ENCODE data around the gene SLFN5.
"Not testable (repeated sequence)": the region's sequence is repeated elsewhere in the genome, so short reads cannot be mapped to it uniquely, and the experiment has no call there.

Gene SLFN5

DNA sequence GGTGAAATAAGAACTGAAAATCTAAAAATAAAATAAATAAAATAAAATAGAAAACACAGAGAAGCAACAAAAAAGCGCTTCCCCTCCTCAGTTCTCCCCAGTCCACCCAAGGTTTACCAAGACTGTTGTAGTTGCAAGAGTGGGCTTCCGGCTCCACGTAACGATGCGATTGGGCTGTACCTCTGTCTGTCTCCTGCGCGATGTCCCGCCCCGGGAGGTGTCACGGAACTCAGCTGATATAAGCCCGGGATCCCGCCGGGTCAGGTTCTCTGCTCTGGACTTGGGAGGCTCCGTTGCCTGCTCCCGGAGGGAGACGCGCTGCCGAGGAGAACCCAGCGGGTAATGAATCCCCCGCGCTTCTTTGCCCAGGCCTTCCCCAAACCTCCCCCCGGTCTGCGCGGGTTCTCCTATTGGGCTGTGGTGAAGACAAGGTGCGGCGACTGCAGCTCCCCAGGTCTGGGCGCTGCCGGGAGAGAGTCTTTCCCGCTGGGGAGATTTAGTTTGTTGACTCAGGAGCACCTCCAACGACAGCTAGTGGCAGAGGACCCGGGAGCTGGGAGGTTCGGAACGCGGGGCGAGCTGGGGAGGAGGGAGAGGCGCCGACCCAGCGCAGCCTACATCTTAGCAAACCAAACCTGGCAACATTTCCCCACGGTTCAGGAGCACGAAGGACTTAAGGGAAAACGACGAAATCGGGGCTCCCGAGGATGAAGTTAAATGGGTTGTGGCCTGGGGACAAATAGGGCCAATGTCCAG lies at the start of gene SLFN5:
TSS of gene SLFN5 (plus strand) at position 268 of the 756 bp plus-strand sequence. CDS start 15,619 bp downstream, outside the sequence.
- DNase-seq (ENCODE audit: low spot score), result peak; percentile 92

DNA sequence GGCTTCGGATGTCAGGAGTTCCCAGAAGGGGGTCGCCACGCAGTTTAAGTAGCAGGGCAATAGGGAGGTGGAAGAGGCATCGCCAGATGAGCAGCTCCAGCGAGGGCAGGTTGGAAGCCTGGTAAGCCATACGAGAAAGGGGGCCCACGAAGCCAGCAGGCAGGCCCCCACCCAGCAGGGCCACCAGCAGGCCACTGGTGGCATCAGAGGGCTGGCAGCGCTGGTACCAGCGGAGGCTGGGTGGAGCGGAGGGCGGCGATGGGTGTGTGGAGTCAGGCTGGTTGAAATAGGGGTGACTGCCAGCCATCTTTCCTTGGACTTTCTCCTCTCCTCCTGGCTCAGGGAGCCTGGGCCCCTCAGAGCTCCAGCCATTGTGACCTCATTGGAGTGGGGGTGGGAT lies 48.9 kb upstream of the SLFN5 start, which contains the start of gene SLC35G3:
TSS of gene SLC35G3 (minus strand) at position 393 of the 400 bp plus-strand sequence. CDS start at position 307, 86 bp downstream.
- not testable (repeated sequence) for DNase-seq (ENCODE audit: low spot score)

GRCh38 chr17:35195062-35195461 lies 47.8 kb upstream of the SLFN5 start:
- DNase-seq (ENCODE audit: low spot score), result not testable (repeated sequence)

DNA sequence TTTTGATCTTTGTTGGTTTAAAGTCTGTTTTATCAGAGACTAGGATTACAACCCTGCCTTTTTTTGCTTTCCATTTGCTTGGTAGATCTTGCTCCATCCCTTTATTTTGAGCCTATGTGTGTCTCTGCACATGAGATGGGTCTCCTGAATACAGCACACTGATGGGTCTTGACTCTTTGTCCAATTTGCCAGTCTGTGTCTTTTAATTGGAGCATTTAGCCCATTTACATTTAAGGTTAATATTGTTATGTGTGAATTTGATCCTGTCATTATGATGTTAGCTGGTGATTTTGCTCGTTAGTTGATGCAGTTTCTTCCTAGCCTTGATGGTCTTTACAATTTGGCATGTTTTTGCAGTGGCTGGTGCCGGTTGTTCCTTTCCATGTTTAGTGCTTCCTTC lies 40.3 kb upstream of the SLFN5 start:
- not testable (repeated sequence) for DNase-seq (ENCODE audit: low spot score)

DNA sequence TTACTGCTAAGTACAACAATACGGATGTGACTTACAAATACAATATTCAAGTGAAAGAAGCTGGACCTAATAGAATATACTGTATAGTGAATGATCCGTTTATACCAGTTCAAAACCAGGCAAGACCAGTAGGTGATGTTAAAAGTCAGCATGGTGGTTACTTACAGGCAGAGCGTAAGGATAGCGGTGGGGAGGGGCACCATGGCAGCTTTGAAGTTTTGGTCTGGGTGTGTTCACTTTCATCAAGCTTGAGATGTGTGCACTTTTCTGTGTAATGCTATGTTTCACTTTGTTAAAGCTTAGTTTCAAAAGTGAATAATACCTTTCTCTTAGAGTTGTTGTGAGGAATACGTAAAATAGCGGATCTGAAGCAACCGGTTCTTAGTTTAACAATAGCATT lies 32.1 kb upstream of the SLFN5 start:
- DNase-seq (ENCODE audit: low spot score), result no peak

GRCh38 chr17:35212668-35213067 lies 30.2 kb upstream of the SLFN5 start:
- no peak for DNase-seq (ENCODE audit: low spot score)

GRCh38 chr17:35213412-35213940 lies 29.4 kb upstream of the SLFN5 start:
- no peak for DNase-seq (ENCODE audit: low spot score)

- no peak for DNase-seq (ENCODE audit: low spot score)
Observed at GRCh38 chr17:35214192-35214591, 28.7 kb upstream of the SLFN5 start.

DNA sequence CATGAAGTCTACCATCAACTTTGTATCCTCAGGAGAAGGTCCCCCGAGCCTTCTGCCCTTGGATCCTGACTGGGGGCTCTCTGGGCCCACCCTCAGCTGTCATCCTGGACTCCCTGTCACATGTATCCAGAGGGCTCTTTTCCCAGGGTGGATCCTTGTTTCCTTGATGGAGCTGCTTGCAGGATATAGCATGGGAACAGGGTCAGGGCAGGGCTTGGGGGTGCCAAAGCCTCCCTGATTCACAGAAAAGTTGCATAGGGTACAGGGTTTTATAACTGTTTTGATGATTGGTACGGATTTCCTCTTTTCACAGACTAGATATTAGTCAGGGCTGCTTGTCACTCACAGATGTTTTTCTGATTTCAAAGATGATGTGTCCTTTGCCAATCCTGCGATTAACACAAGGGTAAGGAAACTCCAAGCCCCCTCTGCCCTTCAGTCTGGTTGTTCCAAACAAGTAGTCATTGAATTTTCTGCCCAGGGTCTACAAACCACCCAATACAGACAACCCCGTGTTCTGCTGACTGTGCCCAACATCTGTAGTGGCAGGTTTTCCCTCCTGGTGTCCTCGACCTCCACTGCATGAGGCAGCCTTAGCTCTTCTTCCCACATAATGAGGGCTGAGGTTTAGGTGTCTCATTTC lies 28.1 kb upstream of the SLFN5 start:
- no peak for DNase-seq (ENCODE audit: low spot score)

GRCh38 chr17:35217107-35217506 lies 25.8 kb upstream of the SLFN5 start:
- no peak for DNase-seq (ENCODE audit: low spot score)

- DNase-seq (ENCODE audit: low spot score), result no peak
Observed at GRCh38 chr17:35218915-35219314, 24.0 kb upstream of the SLFN5 start.

DNA sequence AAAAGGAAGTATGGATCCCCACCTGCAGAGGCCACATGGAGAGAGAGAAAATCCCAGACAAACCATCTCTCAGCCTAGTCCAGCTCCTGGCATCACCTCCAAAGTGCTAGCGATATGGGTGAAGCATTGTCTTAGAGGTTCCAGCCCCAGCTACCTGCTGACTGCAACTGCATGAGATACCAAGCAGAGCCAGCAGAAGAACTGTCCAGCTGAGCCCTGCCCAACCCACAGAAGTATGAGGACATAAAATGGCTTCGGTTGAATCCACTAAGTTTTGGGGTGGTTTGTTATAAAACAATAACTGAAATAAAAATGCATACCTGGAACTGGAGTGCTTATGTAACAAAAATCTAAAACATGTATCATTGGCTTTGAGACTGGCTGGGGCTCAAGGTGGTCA lies 20.4 kb upstream of the SLFN5 start:
- DNase-seq (ENCODE audit: low spot score), result no peak

- DNase-seq (ENCODE audit: low spot score), result no peak
Observed at GRCh38 chr17:35224436-35224835, 18.4 kb upstream of the SLFN5 start.

- no peak for DNase-seq (ENCODE audit: low spot score)
Observed at GRCh38 chr17:35227546-35227945, 15.3 kb upstream of the SLFN5 start.

- DNase-seq (ENCODE audit: low spot score), result no peak
Observed at GRCh38 chr17:35229638-35230037, 13.2 kb upstream of the SLFN5 start.

GRCh38 chr17:35234315-35234714 lies 8.6 kb upstream of the SLFN5 start:
- DNase-seq (ENCODE audit: low spot score), result not testable (repeated sequence)

GRCh38 chr17:35235289-35235688 lies 7.6 kb upstream of the SLFN5 start:
- DNase-seq (ENCODE audit: low spot score), result no peak

GRCh38 chr17:35235917-35236316 lies 7.0 kb upstream of the SLFN5 start:
- DNase-seq (ENCODE audit: low spot score), result no peak

GRCh38 chr17:35236821-35237220 lies 6.1 kb upstream of the SLFN5 start:
- DNase-seq (ENCODE audit: low spot score), result no peak

- DNase-seq (ENCODE audit: low spot score), result no peak
Observed at GRCh38 chr17:35238821-35239220, 4.1 kb upstream of the SLFN5 start.

- DNase-seq (ENCODE audit: low spot score), result no peak
Observed at GRCh38 chr17:35239823-35240222, 3.0 kb upstream of the SLFN5 start.

- DNase-seq (ENCODE audit: low spot score), result no peak
Observed at GRCh38 chr17:35240861-35241260, 2.0 kb upstream of the SLFN5 start.

- no peak for DNase-seq (ENCODE audit: low spot score)
Observed at GRCh38 chr17:35241520-35241919, 1.4 kb upstream of the SLFN5 start.
